HepG2 (cell line): ENCODE measurements around the gene CNTN5. TPM values are rescaled to one million over a fixed set of nuclear protein-coding genes. Genes with fewer than 3 reads are reported as not detected.

Source experiments
- ATAC-seq: fragments of 200-7000 bp; cut with Tn5 transposase; 3 replicates; pipeline ENCODE4 v1.9.1; 2020; ENCODE audit warnings: mild to moderate bottlenecking, moderate library complexity
- BruUV-seq: library from RNA; stranded (reverse); fragments of 400-500 nt; replicated peaks from 2 replicates; lab custom pipeline; 2021; lab: Mats Ljungman, UMichigan
- CTCF ChIA-PET: fragments of 300-600 bp; formaldehyde crosslinking; extraction: SDS; loops from one replicate; lab custom pipeline; 2021; ENCODE audit warnings: low total read pairs, inconsistent platforms, low intra/inter-chr PET ratio; lab: Yijun Ruan, JAX
- POLR2A ChIA-PET: fragments of 350-600 bp; sonication (Branson Sonifier 250); formaldehyde crosslinking; loops from one replicate; lab custom pipeline; 2020; ENCODE audit warnings: antibody characterized with exemption, inconsistent platforms; lab: Yijun Ruan, JAX
- DNase-seq: peaks from one replicate; pipeline ENCODE4 v3.0.0-alpha.2; 2015; ENCODE audit warnings: low spot score
- FAIRE-seq: peaks from 3 replicates; lab custom pipeline; 2011; peaks lifted over from hg19 to GRCh38; lab: Jason Lieb, UNC
- H2AFZ ChIP-seq: one replicate; pipeline ENCODE4 v1.6.1; 2011; ENCODE audit warnings: low read length, inconsistent platforms
- H3K27ac ChIP-seq: fragments of 300-600 bp; 3 replicates; pipeline ENCODE4 v1.8.0; 2011; ENCODE audit warnings: mixed run types, mild to moderate bottlenecking, mixed read lengths, low read length, inconsistent platforms; ENCODE audit not compliant: insufficient read depth; ENCODE audit errors: extremely low read length
- H3K27me3 ChIP-seq, 2 experiments: fragments of 200-600 bp in 1 of 2; 2 replicates in 1 of 2; 3 replicates in 1 of 2; pipeline versions ENCODE4 v1.6.0 to v1.8.0; 2011; ENCODE audit warnings: low read length in 2 of 2, mild to moderate bottlenecking in 2 of 2, moderate library complexity in 2 of 2, inconsistent platforms in 1 of 2; ENCODE audit not compliant: insufficient read depth in 2 of 2, control insufficient read depth in 1 of 2
- H3K36me3 ChIP-seq, 2 experiments: fragments of 200-600 bp in 1 of 2; replicated peaks in 1 of 2; 2 replicates in 1 of 2; 3 replicates in 1 of 2; pipeline versions ENCODE4 v1.5.1 to v1.8.0; 2011; ENCODE audit warnings: low read length in 2 of 2, inconsistent platforms in 1 of 2; ENCODE audit not compliant: insufficient read depth in 2 of 2, control insufficient read depth in 1 of 2
- H3K4me1 ChIP-seq: 2 replicates; pipeline ENCODE4 v1.5.1; 2012; ENCODE audit warnings: low read length, inconsistent platforms; ENCODE audit not compliant: insufficient read depth
- H3K4me2 ChIP-seq: 2 replicates; pipeline ENCODE4 v1.6.0; 2011; ENCODE audit warnings: low read depth, low read length, inconsistent platforms
- H3K4me3 ChIP-seq, 3 experiments: fragments of 200-600 bp in 1 of 3; sonication (generic), shearing (Covaris generic) in 1 of 3; replicated peaks in 1 of 3; 2 replicates each; pipeline ENCODE4 v1.5.1; 2011 to 2016; ENCODE audit warnings: low read length in 3 of 3, inconsistent platforms in 2 of 3, low read depth in 2 of 3, mild to moderate bottlenecking in 2 of 3, control low read depth in 1 of 3, mixed read lengths in 1 of 3; ENCODE audit not compliant: insufficient read depth in 1 of 3
- H3K79me2 ChIP-seq: one replicate; pipeline ENCODE4 v1.6.1; 2011; ENCODE audit warnings: low read length, inconsistent platforms; ENCODE audit not compliant: insufficient read depth
- H3K9ac ChIP-seq: 2 replicates; pipeline ENCODE4 v1.6.0; 2011; ENCODE audit warnings: mild to moderate bottlenecking, low read depth, low read length, inconsistent platforms; ENCODE audit not compliant: insufficient read depth
- H3K9me3 ChIP-seq: 2 replicates; pipeline ENCODE4 v1.5.1; 2012; ENCODE audit warnings: mild to moderate bottlenecking, low read length
- H4K20me1 ChIP-seq: 2 replicates; pipeline ENCODE4 v1.6.0; 2011; ENCODE audit warnings: inconsistent platforms, mild to moderate bottlenecking, low read length, moderate library complexity; ENCODE audit not compliant: insufficient read depth
- DNMT3B ChIP-seq: conservative IDR thresholded peaks from 2 replicates; pipeline ENCODE4 v1.6.1; 2016; ENCODE audit warnings: missing biosample characterization, control low read depth
- ESRRA ChIP-seq: sonication (generic); formaldehyde crosslinking; IDR thresholded peaks from 2 replicates; pipeline ENCODE4 v1.5.1; 2020; ENCODE audit warnings: mild to moderate bottlenecking, low read depth, missing genetic modification reagents
- FOXK1 ChIP-seq: sonication (generic); formaldehyde crosslinking; IDR thresholded peaks from 2 replicates; pipeline ENCODE4 v1.4.0; 2020; ENCODE audit warnings: low read depth, missing genetic modification reagents, borderline replicate concordance
- HOXA9 ChIP-seq: sonication (generic); formaldehyde crosslinking; IDR thresholded peaks from 2 replicates; pipeline ENCODE4 v1.8.1; 2022; ENCODE audit warnings: missing genetic modification reagents, mild to moderate bottlenecking, moderate library complexity, borderline replicate concordance
- MEIS2 ChIP-seq: sonication (generic); formaldehyde crosslinking; IDR thresholded peaks from 2 replicates; pipeline ENCODE4 v1.9.0; 2021; ENCODE audit warnings: mild to moderate bottlenecking, missing genetic modification reagents
- MTF1 ChIP-seq: sonication (generic); formaldehyde crosslinking; IDR thresholded peaks from 2 replicates; pipeline ENCODE4 v1.5.0; 2020; ENCODE audit warnings: missing genetic modification reagents
- MTF2 ChIP-seq: sonication (generic); formaldehyde crosslinking; IDR thresholded peaks from 2 replicates; pipeline ENCODE4 v1.5.0; 2020; ENCODE audit warnings: missing genetic modification reagents, borderline replicate concordance
- MYC ChIP-seq: sonication (generic); formaldehyde crosslinking; IDR thresholded peaks from 2 replicates; pipeline ENCODE4 v1.9.0; 2021; ENCODE audit warnings: missing genetic modification reagents, borderline replicate concordance
- NCOA5 ChIP-seq: sonication (generic); formaldehyde crosslinking; IDR thresholded peaks from 2 replicates; pipeline ENCODE4 v1.4.0; 2020; ENCODE audit warnings: missing genetic modification reagents
- PLSCR1 ChIP-seq: sonication (generic); formaldehyde crosslinking; IDR thresholded peaks from 2 replicates; pipeline ENCODE4 v1.5.0; 2020; ENCODE audit warnings: missing genetic modification reagents, mild to moderate bottlenecking, borderline replicate concordance
- SKI ChIP-seq: fragments of 450-650 bp; IDR thresholded peaks from one replicate; pipeline ENCODE4 v1.6.1; 2018; ENCODE audit warnings: mild to moderate bottlenecking; ENCODE audit not compliant: partially characterized antibody
- SP4 ChIP-seq: sonication (generic); formaldehyde crosslinking; IDR thresholded peaks from 2 replicates; pipeline ENCODE4 v1.8.1; 2023; ENCODE audit warnings: mild to moderate bottlenecking, missing genetic modification reagents
- TCF12 ChIP-seq, 2 experiments: fragments of 450-650 bp in 1 of 2; sonication (generic) in 1 of 2; formaldehyde crosslinking in 1 of 2; IDR thresholded peaks; 2 replicates each; pipeline versions ENCODE4 v1.6.1 to v1.8.0; 2017 to 2022; ENCODE audit warnings: antibody characterized with exemption in 1 of 2, mild to moderate bottlenecking in 1 of 2, missing genetic modification reagents in 1 of 2, moderate library complexity in 1 of 2
- ZNF276 ChIP-seq: sonication (generic); formaldehyde crosslinking; IDR thresholded peaks from 2 replicates; pipeline ENCODE4 v1.4.0; 2020; ENCODE audit warnings: mild to moderate bottlenecking, low read depth, missing genetic modification reagents
- ZNF605 ChIP-seq: sonication (generic); formaldehyde crosslinking; IDR thresholded peaks from 2 replicates; pipeline ENCODE4 v1.8.0; 2022; ENCODE audit warnings: mild to moderate bottlenecking, missing genetic modification reagents
- ZNF691 ChIP-seq: sonication (generic); formaldehyde crosslinking; IDR thresholded peaks from 2 replicates; pipeline ENCODE4 v1.4.0; 2020; ENCODE audit warnings: missing genetic modification reagents, low read depth, mild to moderate bottlenecking, borderline replicate concordance
- ZNF703 ChIP-seq: sonication (generic); formaldehyde crosslinking; IDR thresholded peaks from 2 replicates; pipeline ENCODE4 v1.5.1; 2020; ENCODE audit warnings: missing genetic modification reagents, mild to moderate bottlenecking, moderate library complexity, borderline replicate concordance
- ZUFSP ChIP-seq: sonication (generic); formaldehyde crosslinking; IDR thresholded peaks from 2 replicates; pipeline ENCODE4 v1.9.0; 2021; ENCODE audit warnings: missing genetic modification reagents, mild to moderate bottlenecking, borderline replicate concordance
- WGBS: methylation state at CpG from one replicate; pipeline ENCODE4 v1.1.6; 2017; ENCODE audit warnings: low lambda C conversion rate; 5-methylcytosine and 5-hydroxymethylcytosine counted together
- in situ Hi-C: cut with HindIII; loops from 2 replicates; pipeline ENCODE4 v1.10.0; 2017; ENCODE audit warnings: low pct_unique_long_range_greater_than_20kb; ENCODE audit not compliant: extremely low pct_ligation_motif_present
- intact Hi-C: fragments of 100-400 bp; cut with micrococcal nuclease; formaldehyde crosslinking; loops from one replicate; pipeline ENCODE4 v1.10.0; 2022; ENCODE audit not compliant: unreplicated experiment
- polyA plus RNA-seq, 8 experiments: library from polyadenylated mRNA; depleted of rRNA in 3 of 8; stranded (reverse) in 7 of 8; unstranded in 1 of 8; fragments of >200 nt; fragmentation: Illumina TruSeq in 4 of 8; extraction: Trizol in 4 of 8; gene quantifications; 2 replicates each; pipeline versions ENCODE4 v1.2.1 to v1.2.3, GENCODE V29; 2011 to 2016; ENCODE audit warnings: low read depth in 4 of 8, missing spikeins in 1 of 8, mixed read lengths in 1 of 8; ENCODE audit not compliant: insufficient read depth in 1 of 8
- total RNA-seq, 5 experiments: library from RNA; depleted of rRNA; stranded (reverse); fragments of >200 nt; fragmentation: Illumina TruSeq; extraction: Trizol; gene quantifications; 2 replicates each; pipeline ENCODE4 v1.2.3, GENCODE V29; 2016; ENCODE audit warnings: low read depth in 1 of 5

Gene CNTN5
- total and polyA plus RNA-seq, 2 of the 13 experiments (the other 11 are each of a cell fraction or from before 2014, with no cell fraction given): not detected

GRCh38 chr11:99682171-99682570 is 661.4 kb downstream of the CNTN5 start (continued):
- TF ChIP-seq PLSCR1 (CRISPR knock-in tag) (no peak), HOXA9 (CRISPR knock-in tag) (no peak)

- FAIRE-seq (no peak), ATAC-seq (no peak), DNase-seq (no peak)
- intact Hi-C loops (no loop called here), in situ Hi-C loops (no loop called here)
- Histone ChIP-seq H3K9ac (no peak overlapping the region), H3K79me2 (no peaks in the 10 kb centered on the region), H3K27me3 (no peaks in the 10 kb centered on the region), H3K4me1 (no peaks in the 10 kb centered on the region), H3K9me3 (no peaks in the 10 kb centered on the region), H3K4me3 (no peak overlapping the region), H3K36me3 (no peaks in the 10 kb centered on the region), H3K27ac (no peak overlapping the region), H3K4me2 (no peak overlapping the region), H2AFZ (no peak overlapping the region), H4K20me1 (no peaks in the 10 kb centered on the region)
- WGBS: 4% methylated on average over 1 of the region's 1 CpG
- ChIA-PET POLR2A (no interaction called here), CTCF (no interaction called here)
- no TSS peak for BruUV-seq
- TF ChIP-seq MEIS2 (CRISPR knock-in tag) (no peak), ZNF276 (CRISPR knock-in tag) (no peak), DNMT3B (no peak), TCF12 (IDR thresholded peaks at IDR 0.05) (no peak), TCF12 (CRISPR knock-in tag; IDR thresholded peaks at IDR 0.05) (no peak), ZNF691 (CRISPR knock-in tag) (no peak), SP4 (CRISPR knock-in tag) (no peak), ESRRA (no peak), ZNF703 (CRISPR knock-in tag) (no peak), MTF1 (CRISPR knock-in tag) (no peak), MYC (CRISPR knock-in tag) (no peak), SKI (no peak), ZNF605 (CRISPR knock-in tag) (no peak), MTF2 (CRISPR knock-in tag) (no peak), NCOA5 (CRISPR knock-in tag) (no peak), ZUFSP (no peak), FOXK1 (CRISPR knock-in tag) (no peak)
Observed at GRCh38 chr11:99682646-99683045, 661.9 kb downstream of the CNTN5 start.
